GM13977 (cell line): ENCODE measurements around the gene IFI35.

Experiments used
- DNase-seq: peaks from one replicate; pipeline ENCODE4 v3.0.0; 2012; ENCODE audit warnings: low spot score
- in situ Hi-C: fragments of 300-500 bp; cut with MboI; formaldehyde crosslinking; loops from one replicate; pipeline ENCODE4 v1.12.0; 2022; ENCODE audit warnings: low sequenced_read_pairs, low pct_unique_long_range_greater_than_20kb, mixed read lengths, inconsistent platforms; ENCODE audit not compliant: unreplicated experiment
- TF ChIP-seq, protein P1 (sequence below): IDR thresholded peaks from 2 replicates; pipeline ENCODE4 v1.5.1; 2012; ENCODE audit warnings: mild to moderate bottlenecking, control low read depth; ENCODE audit not compliant: insufficient read depth; ENCODE audit errors: extremely low read depth, missing control alignments

Gene IFI35

DNA sequence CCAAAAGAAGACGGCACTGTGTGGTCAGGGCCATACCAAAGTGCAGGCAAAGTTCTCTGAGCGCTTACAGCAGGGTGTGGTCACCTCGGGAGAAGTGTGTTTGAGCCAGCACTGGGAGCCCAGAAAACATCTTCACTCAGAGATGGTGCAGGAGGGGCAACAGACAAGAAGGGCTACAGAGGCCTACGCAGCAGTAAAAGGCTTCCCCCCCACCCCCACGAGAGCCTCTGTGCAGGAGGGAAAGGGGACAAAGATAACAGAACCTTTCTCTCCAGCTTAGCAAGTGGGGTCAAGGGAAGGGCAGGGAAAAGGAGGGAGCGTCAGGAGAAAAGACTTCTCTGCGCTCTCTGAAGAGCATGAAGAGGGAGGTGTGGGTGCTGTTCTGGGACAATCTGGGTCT, 12.8 kb downstream of the IFI35 start:
- in situ Hi-C loops = no loop called here
- TF ChIP-seq, protein P1, sequence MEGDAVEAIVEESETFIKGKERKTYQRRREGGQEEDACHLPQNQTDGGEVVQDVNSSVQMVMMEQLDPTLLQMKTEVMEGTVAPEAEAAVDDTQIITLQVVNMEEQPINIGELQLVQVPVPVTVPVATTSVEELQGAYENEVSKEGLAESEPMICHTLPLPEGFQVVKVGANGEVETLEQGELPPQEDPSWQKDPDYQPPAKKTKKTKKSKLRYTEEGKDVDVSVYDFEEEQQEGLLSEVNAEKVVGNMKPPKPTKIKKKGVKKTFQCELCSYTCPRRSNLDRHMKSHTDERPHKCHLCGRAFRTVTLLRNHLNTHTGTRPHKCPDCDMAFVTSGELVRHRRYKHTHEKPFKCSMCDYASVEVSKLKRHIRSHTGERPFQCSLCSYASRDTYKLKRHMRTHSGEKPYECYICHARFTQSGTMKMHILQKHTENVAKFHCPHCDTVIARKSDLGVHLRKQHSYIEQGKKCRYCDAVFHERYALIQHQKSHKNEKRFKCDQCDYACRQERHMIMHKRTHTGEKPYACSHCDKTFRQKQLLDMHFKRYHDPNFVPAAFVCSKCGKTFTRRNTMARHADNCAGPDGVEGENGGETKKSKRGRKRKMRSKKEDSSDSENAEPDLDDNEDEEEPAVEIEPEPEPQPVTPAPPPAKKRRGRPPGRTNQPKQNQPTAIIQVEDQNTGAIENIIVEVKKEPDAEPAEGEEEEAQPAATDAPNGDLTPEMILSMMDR = no peak
- DNase-seq = no peak

DNA sequence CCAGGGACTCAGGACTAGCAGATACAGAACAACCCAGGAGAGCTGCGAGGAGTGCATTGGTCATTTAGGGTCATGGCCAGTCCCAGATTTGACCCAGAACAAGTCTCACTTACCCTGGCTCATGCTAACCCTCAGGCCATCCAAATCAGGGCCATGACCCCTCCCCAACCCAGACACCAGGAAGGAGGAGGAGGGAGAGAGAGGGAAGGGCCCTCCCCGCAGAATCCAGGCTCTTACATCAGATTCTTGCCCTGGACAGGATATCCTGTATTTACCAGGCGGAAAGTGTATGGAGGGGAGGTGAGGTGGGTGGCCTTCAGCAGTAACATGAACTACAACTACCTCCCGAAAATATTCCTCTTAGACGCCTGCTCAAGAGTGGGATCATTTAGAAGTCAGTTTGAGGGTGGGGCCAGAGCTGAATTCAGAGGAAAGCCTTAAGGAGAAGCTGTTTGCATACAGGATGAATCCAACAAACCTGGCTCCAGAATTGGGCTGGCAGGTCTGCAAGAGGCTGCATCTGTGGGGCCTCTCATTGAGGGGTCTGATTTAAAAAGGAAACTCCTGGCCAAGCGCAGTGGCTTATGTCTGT, 13.5 kb downstream of the IFI35 start:
- DNase-seq = no peak
- in situ Hi-C loops = no loop called here
- TF ChIP-seq, protein P1 = no peak

DNA sequence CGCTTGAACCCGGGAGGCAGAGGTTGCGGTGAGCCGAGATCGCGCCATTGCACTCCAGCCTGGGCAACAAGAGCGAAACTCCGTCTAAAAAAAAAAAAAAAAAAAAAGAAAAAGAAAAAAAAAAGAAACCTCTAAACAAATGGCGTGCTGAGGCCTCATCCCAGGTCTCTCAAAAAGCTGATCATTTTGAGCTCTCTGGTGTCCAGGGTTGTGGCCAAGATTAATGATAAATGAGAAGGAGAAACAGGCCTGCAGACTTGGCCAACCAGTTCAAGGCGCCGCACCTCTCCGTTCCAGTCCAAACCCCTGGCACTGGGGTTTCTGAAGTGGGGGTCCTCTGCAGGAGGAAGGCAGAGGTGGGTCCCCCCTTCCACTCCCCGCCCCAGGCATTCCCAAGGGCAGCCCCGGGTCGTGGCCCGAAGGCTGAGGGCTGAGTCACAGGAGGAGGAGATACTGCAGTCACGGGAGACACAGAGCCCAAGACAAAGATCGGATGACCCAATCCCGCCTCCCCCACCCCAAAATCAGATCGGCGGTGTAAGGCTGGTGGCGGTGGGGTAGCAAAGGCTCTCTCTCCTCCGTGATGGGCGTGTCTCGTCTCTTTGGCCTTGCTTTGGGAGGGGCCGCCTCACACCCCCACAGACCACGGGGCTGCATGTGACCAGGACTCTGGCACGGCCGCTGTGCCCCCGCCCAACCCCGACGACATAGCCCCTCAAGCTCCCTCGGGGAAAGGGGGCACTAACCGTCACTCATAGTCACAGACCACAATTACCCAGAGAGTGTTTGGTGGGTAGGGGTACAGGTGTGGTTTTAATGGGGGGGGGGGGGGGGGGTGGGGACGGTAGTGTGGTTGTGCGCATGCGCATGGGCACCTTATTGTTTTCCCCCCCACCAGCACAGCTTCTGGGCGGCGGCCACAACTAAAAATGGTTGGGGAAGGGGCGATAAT, 14.5 kb downstream of the IFI35 start:
- in situ Hi-C loops = no loop called here
- peak; percentile 76 for DNase-seq
- TF ChIP-seq, protein P1 = no peak

DNA sequence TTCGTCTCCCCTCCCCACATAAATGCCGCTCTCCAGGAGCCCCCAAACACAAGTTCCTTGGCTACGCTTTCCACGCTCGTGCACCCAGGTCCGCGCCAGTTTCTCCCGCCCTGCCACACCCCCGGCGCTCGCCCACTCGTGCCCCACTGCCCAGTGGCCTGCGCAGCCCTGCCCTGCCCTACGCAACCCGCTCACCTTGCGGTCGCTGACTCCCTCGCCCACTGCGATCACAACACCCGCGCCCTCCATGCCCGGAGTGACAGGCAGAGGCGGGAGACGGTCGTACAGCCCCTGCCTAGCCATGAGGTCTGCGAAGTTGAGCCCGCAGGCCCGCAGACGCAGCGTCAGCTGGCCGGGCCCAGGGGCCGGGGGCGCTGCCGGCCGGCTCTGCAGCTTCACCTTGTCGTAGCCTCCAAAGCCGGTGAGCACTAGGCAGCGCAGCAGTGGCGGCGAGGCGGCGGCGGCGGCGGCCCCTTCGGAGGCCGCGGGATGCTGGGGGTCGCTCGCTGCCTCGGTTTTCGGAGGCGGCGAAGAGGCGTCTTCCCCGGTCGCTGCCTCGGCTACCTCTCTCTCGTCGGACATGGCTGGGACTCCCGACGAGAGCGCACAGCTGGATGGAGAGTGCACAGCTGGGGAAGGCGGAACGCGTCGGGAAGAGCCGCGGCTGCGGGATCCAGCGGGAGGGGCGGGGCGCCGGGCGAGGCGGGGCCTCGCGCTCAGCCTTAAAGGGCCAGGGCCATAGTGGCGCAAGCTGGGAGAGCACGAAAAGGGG, 15.3 kb downstream of the IFI35 start, which contains the start of gene VAT1:
Gene VAT1, minus strand, starts transcription at position 645 of the 772 bp plus-strand sequence. Its CDS starts 63 bp downstream, at position 582.
- in situ Hi-C loops = no loop called here
- DNase-seq = peak; percentile 85
- TF ChIP-seq, protein P1 = no peak

DNA sequence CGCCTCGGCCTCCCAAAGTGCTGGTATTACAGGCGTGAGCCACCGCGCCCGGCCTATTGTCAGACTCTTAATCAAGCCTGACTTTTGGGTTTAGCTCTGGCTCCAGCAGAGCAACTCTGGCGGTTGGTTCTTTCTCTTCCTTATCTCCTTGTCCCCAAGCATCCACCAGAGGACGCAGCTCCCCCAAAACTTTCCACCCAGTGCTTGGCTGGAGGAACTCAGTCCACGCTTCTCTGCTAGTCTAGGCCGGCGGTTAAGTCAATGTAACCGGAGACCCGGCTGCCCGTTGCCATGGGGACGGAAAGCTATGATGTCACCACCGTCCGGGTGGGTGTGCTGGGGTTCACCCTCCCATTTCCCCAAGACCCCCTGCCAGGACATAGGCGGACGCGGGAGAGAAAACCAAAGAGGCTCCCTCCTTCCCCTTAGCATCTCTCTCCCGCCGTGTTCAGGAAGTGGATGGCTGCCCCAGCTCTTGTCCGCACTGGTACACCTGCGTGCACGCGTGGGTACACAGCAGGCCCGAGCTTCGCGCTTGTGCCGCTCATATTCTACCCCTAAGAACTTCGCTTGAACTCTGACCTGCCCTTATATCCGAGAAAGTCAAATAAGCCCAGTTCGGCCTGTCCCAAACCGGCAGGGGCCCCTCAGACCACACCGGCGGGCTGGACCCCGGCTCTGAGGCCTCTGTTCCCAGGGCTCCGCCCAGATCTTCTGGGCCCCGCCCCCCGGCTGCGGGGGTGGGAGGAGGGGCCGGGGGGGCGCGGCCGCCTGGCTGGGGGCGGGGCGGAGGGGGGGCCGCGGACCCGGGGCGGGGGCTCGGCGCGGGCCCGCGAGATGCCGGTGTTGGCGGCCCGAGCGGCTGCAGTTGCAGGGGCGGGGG, 18.1 kb downstream of the IFI35 start, which contains the start of gene RND2:
Gene RND2, plus strand, starts transcription at position 825 of the 883 bp plus-strand sequence. CDS start 117 bp downstream, outside the sequence.
- TF ChIP-seq, protein P1 = peak; percentile 70
- in situ Hi-C loops = no loop called here
- peak; percentile 95 for DNase-seq
